Pons (tissue), 1 donor: ENCODE data around the gene DNAH1.

Source experiments
- DNase-seq: peaks from one replicate; pipeline ENCODE4 v3.0.0-alpha.2; 2016; ENCODE audit warnings: low spot score

Gene DNAH1

DNA sequence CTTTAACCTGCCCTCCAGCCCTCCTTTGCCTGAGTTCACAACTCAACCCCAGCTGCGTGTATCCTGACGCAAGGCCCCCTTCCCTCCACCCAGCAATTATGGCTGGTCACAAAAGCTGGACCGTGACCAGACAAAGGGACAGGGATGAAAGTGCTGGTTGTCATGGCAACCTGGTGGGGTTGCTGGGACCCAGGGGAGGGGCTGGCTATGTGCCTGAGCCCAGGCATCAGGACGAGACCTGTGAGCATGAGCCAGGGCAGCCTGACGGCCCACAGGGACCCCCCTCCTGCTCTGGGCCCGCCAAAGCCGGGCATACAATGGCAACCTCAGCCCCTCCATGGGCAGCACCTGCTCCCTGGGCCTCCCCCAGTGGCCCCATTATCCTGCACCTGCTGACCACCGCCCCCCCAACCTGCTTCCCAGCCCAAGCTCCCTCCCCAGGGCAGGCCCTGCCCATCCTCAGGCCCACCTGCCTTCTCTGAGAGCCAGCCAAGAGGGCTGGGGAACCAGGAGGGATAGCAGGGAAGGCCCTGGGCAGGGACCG is 4.5 kb upstream of the DNAH1 start:
- no peak for DNase-seq

DNA sequence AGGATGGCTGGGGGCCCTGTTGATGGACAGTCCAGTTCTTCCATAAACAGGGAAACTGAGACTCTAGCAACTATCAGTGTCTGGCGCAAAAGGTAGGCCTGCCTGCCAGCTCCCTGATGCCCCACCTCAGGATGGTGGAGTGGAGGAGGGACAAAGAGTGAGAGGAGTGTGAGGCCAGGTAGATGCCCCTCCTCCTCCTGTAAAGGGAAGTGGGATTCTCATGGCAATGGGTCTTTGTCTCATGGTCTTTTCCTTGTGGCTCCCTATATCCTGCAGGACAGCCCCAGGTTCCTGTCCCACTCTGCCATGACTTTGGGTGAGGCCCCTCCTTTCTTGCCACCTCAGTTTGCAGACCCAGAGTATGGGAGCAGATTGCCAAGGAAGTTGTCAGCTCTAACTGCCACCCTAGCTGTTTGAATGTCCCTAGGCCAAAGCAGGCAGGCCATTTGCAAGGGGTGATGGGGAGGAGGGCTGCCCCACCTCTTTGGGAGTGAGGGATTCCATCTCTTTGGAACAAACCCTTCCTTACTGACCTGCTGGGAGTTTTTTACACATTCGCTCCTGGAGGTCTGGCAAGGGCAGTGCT is 2.8 kb upstream of the DNAH1 start:
- no peak for DNase-seq

DNA sequence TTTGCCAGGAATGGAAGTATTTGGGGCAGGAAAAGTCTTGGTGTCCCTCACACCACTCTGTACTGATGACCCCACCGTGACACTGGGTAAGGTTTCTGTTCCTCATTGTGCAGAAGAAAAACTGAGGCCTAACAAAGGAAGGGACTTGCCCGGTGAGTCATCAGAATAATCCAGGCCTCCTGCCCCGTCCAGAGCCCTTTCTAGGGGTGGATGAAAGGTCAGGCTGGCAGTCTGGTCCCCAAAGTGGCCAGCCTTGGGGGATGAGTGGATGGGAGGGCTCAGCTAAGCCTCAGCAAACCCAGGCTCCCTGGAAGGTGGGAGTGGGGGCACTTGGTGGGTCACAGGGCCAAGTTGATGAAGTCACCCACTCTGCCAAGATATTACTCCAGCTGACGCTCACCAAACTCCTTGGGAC is 2.3 kb upstream of the DNAH1 start:
- peak; percentile 57 for DNase-seq

DNA sequence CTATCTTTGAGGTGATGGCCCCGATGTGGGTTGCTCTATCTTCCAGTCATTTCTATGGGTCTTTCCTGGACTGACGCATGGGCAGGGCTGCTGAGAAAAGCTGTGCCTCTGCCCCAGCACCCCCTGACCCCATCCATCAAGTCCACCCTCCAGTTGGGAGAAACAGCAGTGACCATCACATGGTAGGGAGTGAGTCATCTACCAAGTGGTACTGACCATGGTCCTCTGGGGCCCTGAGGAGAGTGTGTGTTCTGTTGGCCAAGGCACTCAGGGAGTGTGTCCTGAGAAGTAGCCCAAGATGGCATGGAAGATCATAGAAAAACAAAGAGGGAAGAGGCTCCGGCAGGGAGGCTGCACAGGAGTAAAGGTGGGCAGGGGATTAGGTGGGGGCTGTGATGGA is 1.6 kb upstream of the DNAH1 start:
- no peak for DNase-seq

DNA sequence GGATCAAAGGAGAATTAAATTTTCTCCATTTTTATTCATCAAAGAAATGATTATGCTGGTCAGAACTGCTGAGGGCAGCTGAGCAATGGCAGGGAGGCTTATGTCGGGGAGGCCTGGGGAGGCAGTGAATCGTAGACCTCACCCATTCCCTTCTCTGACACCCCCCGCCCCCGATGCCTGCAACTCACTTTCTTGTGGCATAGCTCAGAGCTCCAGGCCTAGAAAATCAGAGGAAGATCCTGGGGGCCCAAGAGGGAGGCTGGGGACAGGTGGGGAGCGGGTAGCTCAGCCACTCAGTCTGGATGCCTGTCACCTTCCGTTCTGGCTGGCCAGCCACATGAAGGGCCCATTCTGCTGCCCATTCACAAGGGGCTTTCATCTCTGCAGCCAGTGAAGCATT is 1.1 kb upstream of the DNAH1 start:
- no peak for DNase-seq

DNA sequence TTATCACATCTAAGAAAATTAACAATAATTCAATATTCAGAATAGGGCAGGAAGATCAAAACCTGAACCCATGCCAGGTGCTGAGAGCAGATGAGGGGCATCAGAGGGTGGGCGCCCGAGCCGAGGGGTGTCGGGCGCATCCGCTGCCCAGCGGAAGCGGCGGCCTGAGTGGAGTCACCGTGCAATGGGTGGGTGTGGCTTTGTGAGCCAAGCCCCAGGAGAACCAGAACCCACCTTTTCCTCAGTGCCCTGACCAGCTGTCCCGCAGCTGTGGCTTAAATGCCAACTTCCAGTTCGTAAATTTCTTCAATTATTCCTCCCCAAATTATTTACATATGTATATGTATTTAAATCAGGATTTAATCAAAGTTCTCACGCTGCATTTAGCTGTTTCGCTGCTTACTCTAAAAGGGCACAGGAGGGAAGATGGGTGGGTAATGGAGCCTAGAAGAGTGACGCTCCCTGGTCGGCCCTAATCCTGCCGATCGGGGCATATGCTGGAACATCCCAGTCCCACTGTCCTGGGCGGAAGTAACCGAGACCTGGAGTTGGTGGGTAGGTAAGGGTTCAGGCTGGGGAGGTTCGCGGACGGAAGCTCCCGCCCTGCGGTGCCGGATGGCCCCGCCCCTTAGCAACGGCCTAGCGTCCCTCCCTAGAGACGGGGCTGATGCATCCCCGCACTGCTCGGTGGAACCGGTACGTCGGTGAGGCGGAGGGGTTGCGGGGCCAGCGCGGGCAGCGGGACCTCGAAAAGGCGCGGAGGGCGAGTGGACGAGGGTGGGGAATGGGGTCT is 1.3 kb downstream of the DNAH1 start:
- DNase-seq, result no peak

DNA sequence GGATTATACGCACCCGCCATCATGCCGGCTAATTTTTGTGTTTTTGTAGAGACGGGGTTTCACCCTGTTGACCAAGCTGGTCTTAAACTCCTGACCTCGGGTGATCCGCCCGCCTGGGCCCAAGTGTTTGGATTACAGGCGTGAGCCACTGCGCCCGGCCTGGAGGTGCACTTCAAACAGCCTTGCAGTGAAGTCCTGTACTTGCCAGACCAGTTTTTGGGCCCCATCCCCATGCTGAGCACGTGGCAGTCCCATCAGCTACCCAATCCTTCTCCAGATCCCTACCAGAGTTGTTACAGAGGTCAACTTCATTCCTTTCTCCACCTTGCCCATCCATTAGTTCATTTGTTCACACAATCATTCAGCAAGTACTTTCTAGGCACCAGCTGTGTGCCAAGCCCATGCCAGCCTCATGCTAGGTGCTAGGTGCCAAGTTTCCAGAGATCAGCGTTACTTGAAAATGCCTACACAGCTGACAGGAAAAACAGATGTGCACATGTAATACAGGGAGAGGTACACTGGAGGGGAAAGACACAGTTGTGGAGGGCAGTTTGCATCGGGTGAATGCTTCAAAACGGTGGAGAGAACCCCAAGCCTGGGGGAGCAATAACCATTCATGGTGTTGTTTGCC is 2.2 kb downstream of the DNAH1 start:
- DNase-seq, result no peak

DNA sequence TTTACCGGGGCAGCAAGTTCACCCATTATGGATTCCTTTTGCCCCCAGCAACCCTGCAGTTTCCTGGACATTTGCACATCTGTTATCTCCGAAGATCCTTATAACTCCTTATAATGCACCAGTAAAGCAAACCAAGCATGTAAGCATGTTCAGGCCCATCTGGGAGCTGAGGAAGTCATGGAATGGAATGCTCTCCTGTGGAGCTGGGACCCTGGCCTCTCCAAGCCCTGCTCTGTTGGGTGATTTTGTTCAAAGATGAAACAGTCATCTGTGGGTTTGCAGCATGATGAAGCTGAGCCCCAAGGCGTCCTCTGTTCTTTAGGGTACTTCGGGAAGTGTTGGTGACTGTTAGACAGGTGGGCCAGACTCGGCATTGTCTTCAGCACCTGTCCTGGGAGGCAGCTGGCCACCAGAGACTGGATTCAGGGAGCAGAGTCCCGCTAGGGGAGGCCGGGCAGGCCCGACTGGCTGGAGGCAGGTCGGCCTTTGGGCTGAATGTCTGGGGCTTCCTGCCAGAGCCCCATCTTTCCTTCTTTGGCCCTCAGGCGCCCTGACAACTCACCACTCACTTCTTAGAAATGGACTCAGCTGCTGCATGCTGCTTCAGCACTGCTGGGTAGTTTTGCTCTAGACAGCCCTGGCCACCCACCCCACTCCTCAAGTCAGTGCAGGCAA is 3.9 kb downstream of the DNAH1 start:
- DNase-seq, result no peak

DNA sequence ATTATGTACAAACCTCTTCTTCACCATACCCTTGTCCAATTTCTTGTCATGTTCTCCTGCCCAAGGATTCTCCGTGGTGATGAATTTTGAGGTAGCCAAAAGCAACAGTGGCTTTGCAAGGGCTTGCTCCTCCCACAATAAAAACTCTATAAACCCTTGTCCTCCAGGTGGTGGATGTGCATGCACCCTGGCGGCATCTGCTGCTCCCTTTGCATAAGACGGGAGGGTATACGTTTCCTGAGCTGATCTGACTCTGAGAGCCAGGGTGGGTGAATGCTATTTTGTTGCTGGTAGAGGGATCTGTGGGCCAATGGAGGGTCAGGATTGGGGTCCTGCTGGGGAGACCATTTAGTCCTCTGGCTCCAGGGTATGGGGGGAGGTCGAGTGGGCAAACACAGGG is 5.4 kb downstream of the DNAH1 start:
- DNase-seq, result no peak

DNA sequence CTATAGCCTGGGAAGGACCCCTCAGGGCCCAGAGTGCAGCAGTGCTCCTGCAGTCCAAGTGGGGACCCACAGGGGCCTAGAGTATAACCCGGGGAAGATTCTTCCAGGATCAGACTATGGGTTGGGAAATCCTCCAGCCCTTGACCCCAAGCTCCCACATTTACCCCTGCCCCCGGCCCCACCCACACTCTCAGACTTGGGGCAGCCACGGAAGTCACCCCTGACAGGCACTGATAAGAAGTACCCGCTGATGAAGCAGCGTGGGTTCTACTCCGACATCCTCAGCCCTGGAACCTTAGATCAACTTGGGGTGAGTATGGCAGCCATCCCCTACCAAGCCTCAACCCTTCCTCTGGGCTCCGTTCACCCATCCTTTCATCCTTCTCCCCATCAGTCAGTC is 6.3 kb downstream of the DNAH1 start:
- no peak for DNase-seq

DNA sequence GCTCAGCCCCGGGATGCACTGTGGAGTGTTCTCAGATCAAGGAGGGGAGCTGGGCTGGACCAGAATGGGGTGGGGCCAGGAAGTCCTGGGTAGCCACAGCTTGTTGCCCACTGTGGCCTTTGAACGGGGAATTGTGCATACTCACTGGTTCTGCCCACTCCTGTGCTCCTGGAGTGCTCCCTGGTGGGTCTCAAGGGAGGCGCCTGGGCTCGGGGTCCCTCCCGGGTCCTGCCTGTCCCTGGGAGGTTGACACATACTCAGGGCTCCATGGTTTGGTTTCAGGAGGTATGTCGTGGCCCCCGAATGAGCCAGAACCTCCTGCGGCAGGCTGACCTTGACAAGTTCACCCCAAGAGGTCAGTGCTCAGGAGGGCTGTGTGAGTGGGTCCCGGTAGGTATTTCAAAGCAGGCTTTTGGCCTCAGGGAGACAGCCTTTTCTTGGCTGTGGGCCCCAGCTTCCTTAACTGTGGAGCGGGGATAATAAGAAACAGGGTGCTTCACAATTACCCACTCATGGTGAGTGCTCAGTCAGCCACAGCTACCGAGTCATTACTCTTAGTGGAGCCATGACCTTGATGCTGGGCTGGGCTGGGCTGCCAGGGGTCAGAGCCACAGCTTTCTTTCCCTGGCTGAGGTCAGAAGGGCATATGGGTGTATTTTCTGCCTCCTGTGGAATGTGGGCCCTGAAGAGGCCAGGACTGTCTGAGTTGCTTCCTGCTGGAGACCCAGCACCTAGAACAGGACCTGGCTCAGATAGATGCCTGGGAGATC is 7.6 kb downstream of the DNAH1 start:
- DNase-seq, result no peak

DNA sequence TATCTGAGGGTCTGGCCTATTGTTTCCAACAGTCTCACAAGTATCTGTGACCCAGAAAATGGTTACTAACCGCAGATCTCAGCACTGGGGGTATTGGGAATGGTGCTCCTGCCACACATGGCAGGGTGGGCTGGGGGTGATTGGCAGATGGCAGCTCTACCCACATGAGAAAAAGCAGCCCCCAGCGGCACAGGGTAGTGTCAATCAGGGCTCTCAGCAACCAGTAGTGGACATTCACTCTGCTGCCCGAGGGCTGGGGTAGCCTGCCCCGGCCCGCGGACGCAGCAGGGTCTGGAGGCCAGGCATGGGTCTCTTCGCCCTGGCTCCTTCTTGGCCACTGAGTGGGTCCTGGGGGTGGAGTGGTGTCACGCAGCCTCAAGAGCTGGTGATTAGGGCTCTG is 8.6 kb downstream of the DNAH1 start:
- DNase-seq, result no peak

DNA sequence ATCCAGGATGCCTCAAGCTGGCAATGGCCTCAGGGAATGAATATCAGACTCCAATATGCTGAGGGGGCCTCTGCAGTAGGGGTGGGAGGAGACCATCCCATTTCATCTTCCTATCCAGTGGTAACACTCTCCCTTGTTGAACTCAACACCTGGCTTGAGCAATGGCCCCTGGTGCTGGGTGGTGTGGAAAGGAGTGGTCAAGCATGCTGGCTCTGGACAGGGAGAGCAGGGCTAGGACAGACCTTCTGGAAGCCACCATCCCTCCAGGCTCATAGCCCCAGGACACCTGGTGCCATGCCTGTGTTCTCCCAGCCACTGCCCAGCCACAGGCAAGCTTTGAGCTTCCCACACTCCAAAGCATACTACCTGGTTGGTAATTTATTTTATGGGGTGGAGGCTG is 9.6 kb downstream of the DNAH1 start:
- no peak for DNase-seq

DNA sequence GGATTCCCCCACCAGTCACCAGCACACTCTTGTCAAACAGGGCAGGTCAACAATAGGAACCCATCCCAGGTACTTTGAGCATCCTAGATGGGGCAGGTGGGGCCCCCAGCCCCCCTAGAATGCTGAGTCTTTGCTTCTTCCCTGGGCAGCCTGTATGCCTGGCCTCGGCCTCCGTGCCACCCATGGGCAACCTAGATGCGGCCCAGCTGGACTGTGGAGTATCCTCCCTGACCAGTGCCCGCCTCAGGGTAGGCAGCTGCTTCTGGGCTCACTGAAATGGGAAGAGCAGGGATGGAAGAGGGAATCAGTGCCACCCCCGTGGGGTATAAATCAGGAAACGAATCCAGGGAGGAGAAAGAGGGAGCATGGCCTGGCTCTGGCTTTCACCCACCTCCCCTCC is 10.9 kb downstream of the DNAH1 start:
- no peak for DNase-seq

DNA sequence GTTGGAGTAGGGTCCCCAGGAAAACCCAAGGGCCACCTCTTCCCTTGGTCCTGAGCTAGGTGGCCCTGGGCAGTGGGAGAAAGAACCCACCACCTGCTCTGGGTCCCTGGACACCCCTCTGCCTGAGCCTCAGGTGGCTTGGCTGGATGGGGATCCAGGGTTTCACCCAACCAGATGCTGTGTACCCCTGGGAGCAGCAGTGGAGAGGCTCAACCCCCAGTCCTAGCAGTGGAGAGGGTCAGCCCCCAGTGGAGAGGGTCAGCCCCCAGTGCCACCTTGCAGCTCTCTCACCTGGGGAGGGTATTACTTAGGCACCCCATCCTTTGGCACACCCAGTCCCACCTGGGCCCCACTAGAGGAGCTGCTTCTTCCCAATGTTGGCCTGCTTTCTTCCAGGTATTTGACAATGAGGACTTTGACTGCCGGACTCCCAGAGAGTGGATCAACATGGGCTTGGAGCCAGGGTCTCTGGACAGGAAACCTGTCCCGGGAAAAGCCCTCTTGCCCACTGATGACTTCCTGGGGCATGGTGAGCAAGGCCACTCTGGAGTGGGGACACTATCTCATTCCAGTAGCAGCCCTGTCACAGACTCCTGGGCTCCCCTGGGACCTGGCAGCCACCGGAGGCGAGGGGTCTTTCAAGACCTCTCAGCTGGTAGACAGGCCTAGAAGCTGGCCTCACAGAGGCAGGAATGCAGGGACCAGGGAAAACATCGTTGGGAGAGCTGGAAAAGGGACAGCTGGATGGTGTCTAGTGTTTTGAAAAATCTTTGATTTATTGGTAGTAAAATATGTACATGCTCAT is 11.6 kb downstream of the DNAH1 start:
- DNase-seq, result no peak

DNA sequence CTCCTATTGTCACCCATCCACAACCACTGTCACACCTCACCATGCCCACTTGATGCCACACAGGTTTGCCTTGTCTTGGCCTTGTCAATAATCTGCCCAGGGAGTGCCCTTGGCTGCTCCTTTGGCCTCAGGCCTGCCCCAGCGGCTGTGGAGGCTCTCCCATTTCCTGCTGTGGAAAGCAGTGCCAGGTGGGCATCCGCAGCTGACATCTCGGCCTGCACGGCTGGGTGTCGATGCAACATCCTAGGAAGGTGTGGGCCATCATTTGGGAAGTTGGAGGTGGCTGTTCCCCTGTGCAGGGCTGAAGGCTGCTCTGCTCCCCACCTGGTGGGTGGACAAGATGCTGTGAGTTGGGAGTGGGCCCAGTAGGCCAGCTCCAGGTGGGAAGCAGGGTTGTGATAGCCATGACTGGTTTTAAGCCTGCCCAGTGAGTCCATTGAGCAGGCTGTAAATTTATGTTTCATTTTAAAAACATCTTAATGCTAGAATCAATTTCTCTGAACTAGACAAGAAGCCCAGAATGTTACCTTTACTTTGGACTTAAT is 12.5 kb downstream of the DNAH1 start:
- no peak for DNase-seq

DNA sequence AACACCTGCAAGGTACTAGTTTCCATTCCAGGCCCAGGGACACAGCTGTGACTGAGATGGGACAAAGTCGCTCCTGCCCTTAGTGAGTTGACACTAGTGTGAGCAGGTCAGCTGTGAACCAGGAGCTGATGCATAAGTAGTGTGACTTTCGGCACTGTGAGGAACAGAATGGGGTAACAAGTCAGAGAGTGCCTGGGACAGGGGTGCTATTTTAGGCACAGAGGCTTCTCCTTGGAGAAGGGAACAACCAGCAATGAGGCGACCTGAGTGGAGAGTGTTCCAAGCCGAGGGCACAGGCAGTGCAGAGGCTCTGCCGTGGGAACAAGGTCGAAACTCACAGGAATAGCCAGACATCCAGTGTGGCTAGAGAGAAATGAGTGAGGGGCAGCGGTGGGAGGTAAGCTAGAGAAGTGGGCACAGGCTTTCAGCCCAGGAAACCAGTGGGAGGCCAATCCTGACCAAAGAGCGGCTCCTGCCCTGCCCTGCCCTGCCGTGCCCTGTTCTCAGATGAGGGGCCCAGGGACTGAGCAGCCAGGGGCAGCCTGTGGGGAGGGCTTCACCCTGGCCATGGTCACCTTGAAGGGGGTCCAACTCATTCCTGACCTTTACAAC is 14.2 kb downstream of the DNAH1 start:
- no peak for DNase-seq

DNA sequence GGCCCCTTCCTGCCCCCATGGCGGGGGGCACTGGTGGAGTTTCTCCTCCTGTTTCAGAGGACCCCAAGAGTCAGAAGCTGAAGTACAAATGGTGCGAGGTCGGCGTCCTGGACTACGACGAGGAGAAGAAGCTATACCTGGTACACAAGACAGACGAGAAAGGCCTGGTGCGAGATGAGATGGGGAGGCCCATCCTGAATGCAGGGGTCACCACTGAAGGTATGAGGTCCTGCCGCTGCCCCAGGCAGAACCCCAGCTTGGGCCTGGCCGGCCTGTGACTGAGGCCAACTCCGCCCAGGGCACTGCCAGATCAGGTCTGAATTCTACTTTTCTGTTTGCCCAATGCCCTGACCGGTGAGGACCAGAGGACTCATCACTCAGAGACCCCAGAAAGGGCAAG is 15.0 kb downstream of the DNAH1 start:
- DNase-seq, result no peak

DNA sequence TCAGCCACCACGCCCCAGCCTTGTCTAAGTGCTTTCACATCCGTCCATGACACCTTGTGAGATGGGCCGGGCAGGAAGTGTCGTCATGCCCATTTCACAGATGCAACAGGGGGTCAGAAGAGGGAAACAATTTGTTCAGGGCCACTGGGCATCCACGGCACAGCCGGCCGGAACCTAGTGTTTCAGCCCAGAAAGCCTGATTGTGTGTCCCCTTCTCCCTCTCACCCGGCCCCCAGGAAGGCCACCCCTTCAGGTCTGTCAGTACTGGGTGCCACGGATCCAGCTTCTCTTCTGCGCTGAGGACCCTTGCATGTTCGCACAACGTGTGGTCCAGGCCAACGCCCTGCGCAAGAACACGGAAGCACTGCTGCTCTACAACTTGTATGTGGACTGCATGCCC is 15.8 kb downstream of the DNAH1 start:
- no peak for DNase-seq

DNA sequence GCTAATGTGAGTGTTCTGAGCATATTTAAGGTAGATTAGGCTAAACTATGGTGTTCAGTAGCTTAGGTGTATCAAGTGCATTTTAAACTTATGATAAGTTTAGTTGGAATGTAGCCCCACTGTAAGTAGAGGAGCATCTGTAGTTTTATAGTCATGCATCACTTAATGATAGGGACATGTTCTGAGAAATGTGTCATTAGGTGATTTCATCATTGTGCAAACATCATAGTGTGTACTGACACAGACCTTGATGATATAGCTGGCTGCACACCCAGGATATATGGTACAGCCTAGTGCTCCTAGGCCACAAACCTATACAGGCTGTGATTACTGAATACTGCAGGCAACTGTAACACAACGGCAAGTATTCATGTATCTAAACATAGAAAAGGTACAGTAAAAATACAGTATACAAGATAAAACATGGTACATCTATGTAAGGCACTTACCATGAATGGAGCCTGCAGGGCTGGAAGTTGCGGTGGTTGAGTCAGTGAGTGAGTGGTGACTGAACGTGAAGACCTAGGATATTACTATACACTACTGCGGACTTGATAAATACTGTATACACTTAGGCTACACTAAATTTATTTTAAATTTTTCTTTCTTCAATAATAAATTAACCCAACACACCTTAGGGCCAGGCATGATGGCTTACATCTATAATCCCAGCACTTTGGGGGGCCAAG is 17.9 kb downstream of the DNAH1 start:
- DNase-seq, result no peak
